ENCODE results near the gene CTIF.

The CTIF gene

DNA sequence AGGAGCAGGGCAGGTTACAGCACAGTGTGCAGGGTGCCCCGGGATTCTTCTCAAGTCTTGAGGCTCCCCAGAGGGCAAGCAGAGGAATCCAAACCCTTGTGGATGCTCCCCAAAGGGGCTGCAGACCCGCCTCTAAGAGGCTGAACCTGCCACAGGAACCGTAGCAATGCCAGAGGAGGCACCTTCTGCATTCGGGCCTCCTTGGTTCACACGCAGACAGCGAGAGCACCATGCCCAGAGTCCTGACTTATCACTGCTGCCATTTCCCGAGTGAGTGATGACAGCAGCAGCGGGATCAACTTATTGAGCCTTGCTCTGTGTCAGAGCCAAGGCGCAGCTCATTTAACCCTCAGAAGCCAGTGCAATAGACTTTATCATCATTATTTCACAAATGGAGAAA lies 203.5 kb downstream of the CTIF start:
- no peak overlapping the region for H3K4me3 ChIP-seq (ENCODE audit: low read depth, low read length)
- DNase-seq (ENCODE audit: low read depth), result no peak
- TF ChIP-seq, protein P1, sequence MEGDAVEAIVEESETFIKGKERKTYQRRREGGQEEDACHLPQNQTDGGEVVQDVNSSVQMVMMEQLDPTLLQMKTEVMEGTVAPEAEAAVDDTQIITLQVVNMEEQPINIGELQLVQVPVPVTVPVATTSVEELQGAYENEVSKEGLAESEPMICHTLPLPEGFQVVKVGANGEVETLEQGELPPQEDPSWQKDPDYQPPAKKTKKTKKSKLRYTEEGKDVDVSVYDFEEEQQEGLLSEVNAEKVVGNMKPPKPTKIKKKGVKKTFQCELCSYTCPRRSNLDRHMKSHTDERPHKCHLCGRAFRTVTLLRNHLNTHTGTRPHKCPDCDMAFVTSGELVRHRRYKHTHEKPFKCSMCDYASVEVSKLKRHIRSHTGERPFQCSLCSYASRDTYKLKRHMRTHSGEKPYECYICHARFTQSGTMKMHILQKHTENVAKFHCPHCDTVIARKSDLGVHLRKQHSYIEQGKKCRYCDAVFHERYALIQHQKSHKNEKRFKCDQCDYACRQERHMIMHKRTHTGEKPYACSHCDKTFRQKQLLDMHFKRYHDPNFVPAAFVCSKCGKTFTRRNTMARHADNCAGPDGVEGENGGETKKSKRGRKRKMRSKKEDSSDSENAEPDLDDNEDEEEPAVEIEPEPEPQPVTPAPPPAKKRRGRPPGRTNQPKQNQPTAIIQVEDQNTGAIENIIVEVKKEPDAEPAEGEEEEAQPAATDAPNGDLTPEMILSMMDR (IDR thresholded peaks at IDR 0.05; ENCODE audit: insufficient read depth, low read depth, low read length, missing control alignments), result no peak

DNA sequence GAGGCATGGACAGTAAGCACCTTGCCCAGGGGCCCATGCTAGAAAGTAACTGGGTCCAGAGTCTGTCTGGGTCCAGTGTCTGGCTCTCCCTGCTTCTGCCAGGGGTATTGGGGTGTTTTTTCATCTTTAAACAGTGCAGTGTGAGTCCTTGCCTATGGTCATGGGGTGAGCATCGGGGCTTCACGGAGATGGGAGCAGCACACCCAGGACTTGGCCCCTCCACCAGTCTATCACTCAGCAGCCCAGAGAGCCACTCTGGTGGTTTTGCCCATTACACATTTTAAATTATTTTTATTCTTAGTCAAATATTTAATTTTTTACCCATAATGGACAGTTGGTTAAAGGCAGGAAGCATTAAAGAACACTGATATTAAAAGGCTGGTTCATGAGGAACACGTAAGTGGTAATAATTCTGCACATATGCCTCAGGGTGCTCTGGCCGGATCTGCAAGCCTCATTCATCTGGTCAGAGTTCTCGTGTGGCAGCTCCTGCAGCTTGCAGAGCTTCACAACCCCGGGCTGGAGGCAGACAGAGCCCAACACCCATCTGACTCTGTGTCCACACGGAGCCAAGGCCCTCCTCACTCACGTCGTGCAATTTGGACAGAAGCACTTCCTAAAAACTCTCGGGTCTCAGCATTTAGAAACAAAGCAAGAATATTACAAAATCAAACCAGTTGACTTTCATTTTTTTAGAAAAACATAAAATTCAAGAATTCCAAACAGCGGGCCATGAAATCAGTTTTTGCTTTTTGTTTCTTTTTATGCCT lies 204.1 kb downstream of the CTIF start:
- no peak for DNase-seq (ENCODE audit: low read depth)
- TF ChIP-seq, protein P1 (IDR thresholded peaks at IDR 0.05; ENCODE audit: insufficient read depth, low read depth, low read length, missing control alignments), result no peak
- no peak overlapping the region for H3K4me3 ChIP-seq (ENCODE audit: low read depth, low read length)

DNA sequence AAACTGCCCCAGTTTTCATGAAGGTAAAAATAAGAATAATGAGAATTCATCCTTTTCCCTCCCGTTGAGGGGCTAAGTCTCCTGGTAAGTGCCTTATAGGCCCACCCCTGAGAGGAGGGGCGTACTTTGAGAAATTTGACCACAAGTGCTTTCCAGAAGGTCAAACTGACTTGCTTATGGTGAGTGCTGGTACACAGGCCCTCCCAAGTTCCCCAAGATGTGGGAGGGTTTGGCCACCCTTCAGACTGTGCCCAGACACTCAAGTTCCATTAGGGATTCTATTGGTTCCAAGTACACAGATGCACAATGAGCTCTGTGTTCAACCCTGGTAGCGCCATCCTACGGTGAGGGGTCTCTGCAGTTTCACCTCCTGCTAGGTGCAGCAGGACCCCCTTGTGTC lies 205.1 kb downstream of the CTIF start:
- H3K4me3 ChIP-seq (ENCODE audit: low read depth, low read length), result no peak overlapping the region
- DNase-seq (ENCODE audit: low read depth), result no peak
- TF ChIP-seq, protein P1 (IDR thresholded peaks at IDR 0.05; ENCODE audit: insufficient read depth, low read depth, low read length, missing control alignments), result no peak

DNA sequence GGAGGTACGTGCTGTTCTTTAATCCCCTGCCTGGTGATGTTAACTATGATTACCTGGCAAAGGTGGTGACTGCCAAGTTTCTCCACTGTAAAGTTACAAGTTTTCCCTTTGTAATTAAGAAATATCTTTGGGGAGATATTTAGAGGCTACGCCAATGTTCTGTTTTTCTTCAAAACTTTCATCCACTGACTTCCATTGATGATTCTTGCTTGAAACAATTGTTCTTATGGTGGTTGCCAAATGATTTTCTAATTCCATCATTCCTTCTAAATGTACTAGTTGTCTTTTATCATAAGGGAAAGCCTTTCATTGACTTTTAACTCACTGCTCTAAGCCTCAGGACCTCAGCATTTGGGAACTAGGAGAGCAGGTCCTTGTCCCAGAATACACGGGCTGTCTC lies 206.5 kb downstream of the CTIF start:
- no peak overlapping the region for H3K4me3 ChIP-seq (ENCODE audit: low read depth, low read length)
- TF ChIP-seq, protein P1 (IDR thresholded peaks at IDR 0.05; ENCODE audit: insufficient read depth, low read depth, low read length, missing control alignments), result no peak
- no peak for DNase-seq (ENCODE audit: low read depth)

DNA sequence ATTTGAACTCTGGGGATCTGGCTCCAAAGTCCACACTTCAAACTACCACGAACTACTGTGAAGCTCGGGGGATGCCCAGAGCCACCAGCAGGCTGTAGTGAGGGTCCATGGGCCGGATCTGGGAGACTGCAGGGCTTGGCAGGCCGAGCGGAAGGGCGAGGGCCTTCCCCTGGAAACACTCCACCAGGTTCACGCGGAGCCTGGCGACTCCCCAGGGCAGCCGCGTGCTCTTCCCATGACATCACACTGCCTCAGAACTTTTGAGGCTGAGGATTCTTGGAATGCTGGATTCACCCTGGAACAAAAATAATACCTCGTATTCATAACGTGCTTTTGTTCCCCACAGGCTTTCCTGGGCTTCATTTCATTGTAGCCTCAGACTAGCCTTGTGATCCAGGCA lies 210.9 kb downstream of the CTIF start:
- DNase-seq (ENCODE audit: low read depth), result no peak
- no peak overlapping the region for H3K4me3 ChIP-seq (ENCODE audit: low read depth, low read length)
- TF ChIP-seq, protein P1 (IDR thresholded peaks at IDR 0.05; ENCODE audit: insufficient read depth, low read depth, low read length, missing control alignments), result no peak

DNA sequence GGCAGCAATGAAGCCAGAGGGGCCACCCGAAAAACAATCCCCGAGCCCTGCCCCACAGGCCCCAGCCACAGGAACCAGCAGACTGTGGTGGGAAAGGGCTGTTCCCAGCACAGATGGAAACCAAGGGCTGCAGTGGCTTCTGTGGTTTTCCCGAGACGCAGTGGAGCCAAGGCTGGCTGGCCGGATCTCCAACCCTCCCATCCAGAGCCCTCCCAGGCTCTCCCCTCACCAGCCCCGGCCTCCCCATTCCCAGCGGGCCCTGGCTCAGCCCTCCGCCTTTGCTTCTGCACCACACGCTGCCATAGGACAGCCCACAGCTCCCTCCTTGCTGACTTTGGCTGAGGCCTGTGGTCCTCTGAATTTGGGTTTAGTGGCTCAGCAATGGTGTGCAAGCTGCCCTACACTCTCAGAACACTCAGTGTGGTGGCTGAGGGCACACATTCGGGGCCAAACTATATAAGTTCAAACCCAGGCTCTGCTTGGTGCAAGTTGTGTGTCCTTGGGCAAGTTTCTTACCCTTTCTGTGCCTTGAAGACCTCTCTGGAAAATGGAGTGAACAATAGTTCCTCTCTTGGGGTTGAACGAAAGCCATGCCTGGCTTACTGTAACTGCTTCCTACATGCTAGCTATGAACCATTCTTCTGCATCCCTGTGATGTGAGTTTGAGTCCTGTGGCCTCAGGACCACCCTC lies 211.8 kb downstream of the CTIF start:
- H3K4me3 ChIP-seq (ENCODE audit: low read depth, low read length), result no peak overlapping the region
- no peak for DNase-seq (ENCODE audit: low read depth)
- TF ChIP-seq, protein P1 (IDR thresholded peaks at IDR 0.05; ENCODE audit: insufficient read depth, low read depth, low read length, missing control alignments), result no peak
